ENCODE measurements around the gene WRAP73.

DNA sequence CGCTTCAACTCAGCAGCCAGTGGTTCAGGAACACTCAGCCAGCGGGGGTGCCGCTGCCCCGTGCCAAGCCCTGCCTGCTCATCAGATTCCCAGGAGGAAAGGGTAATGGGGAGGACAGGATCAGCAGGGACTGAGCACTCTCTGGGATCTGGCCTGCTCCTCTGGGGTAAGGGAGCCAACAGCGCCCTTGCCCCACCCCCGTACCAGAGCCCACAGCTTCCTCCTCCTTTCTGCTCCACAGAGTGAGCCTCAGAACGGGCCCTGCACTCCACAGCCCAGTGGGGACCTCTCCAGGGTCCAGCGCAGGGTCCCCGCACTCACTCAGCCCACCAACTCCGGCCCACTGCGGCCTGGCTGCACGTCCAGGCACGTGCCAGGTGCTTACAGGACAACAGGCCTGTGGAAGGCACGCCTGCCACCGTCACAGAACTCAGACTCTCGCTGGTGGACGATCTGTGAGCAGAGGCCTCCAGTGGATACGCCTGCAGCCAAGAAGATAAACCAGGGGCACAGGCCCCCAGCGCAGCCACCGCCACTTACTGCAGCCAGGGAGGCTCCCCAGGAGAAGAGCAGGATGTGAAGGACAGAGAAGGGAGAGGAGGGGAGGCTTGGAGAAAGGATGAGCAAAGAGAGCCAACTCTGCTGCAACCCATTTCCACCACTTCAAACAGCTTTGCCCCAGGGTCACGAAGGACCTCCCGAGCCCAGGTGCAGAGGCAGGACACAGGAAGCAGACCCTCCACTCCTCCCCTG, 40.7 kb downstream of the WRAP73 start:
- TF ChIP-seq, protein P1, sequence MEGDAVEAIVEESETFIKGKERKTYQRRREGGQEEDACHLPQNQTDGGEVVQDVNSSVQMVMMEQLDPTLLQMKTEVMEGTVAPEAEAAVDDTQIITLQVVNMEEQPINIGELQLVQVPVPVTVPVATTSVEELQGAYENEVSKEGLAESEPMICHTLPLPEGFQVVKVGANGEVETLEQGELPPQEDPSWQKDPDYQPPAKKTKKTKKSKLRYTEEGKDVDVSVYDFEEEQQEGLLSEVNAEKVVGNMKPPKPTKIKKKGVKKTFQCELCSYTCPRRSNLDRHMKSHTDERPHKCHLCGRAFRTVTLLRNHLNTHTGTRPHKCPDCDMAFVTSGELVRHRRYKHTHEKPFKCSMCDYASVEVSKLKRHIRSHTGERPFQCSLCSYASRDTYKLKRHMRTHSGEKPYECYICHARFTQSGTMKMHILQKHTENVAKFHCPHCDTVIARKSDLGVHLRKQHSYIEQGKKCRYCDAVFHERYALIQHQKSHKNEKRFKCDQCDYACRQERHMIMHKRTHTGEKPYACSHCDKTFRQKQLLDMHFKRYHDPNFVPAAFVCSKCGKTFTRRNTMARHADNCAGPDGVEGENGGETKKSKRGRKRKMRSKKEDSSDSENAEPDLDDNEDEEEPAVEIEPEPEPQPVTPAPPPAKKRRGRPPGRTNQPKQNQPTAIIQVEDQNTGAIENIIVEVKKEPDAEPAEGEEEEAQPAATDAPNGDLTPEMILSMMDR (IDR thresholded peaks at IDR 0.05; ENCODE audit: poor library complexity): no peak
- no peak for TF ChIP-seq EZH2 (IDR thresholded peaks at IDR 0.05; ENCODE audit: borderline replicate concordance)
